Tibial artery (tissue), 4 donors: Measurements from ENCODE around the gene VAC14.

ENCODE experiments used
- DNase-seq, 2 donors: peaks; one replicate each; pipeline ENCODE4 v3.0.0-alpha.2; 2019
- H3K27ac ChIP-seq, 2 donors: fragments of 200-600 bp; sonication (generic) in 1 of 2; 1 replicate in 1 of 2; 2 replicates in 1 of 2; pipeline ENCODE4 v1.5.1; 2018 to 2019; ENCODE audit warnings: mild to moderate bottlenecking in 1 of 2
- H3K27me3 ChIP-seq, 2 donors: fragments of 200-600 bp; sonication (generic) in 1 of 2; one replicate each; pipeline versions ENCODE4 v1.5.1 to v1.6.0; 2016 to 2019
- H3K36me3 ChIP-seq, 3 donors: fragments of 200-600 bp; sonication (generic) in 2 of 3; one replicate each; pipeline ENCODE4 v1.5.1; 2016 to 2019; ENCODE audit warnings: mild to moderate bottlenecking in 2 of 3
- H3K4me1 ChIP-seq, 4 donors: fragments of 200-600 bp; sonication (generic) in 2 of 4; 1 replicate in 3 of 4; 2 replicates in 1 of 4; pipeline ENCODE4 v1.5.1; 2016 to 2019
- H3K4me3 ChIP-seq, 2 donors: fragments of 200-600 bp; sonication (generic) in 1 of 2; 1 replicate in 1 of 2; 2 replicates in 1 of 2; pipeline ENCODE4 v1.5.1; 2018 to 2019; ENCODE audit warnings: mild to moderate bottlenecking in 2 of 2
- H3K9me3 ChIP-seq, 3 donors: fragments of 200-600 bp; sonication (generic) in 1 of 3; one replicate each; pipeline ENCODE4 v1.5.1; 2016 to 2019
- CTCF ChIP-seq, 2 experiments: fragments of 200-600 bp in 1 of 2; fragments of 450-650 bp in 1 of 2; IDR thresholded peaks; one replicate each; pipeline ENCODE4 v1.5.1; 2017 to 2019; ENCODE audit warnings: antibody characterized with exemption in 2 of 2, mild to moderate bottlenecking in 1 of 2, moderate library complexity in 1 of 2
- intact Hi-C: fragments of 100-400 bp; cut with DNase I; formaldehyde crosslinking; loops from one replicate; pipeline ENCODE4 v1.15.0; 2023; ENCODE audit warnings: low total_unique reads

VAC14 gene

GRCh38 chr16:70724146-70725023, 76.6 kb downstream of the VAC14 start:
- no peak for DNase-seq
- H3K27ac ChIP-seq, result peak overlapping the region; percentile 78 to 86
- intact Hi-C loops, result no loop called here
- H3K4me1 ChIP-seq, result peaks cover 0 to 23% (median 18%) of the 10 kb centered on the region in 4 donors
- TF ChIP-seq CTCF (IDR thresholded peaks at IDR 0.05), result no peak
- H3K4me3 ChIP-seq, result no peak overlapping the region
- peaks cover 0 to 35% (median 29%) of the 10 kb centered on the region in 3 donors for H3K36me3 ChIP-seq
- H3K27me3 ChIP-seq, result no peaks in the 10 kb centered on the region
- H3K9me3 ChIP-seq, result no peaks in the 10 kb centered on the region

GRCh38 chr16:70723740-70724145, 77.2 kb downstream of the VAC14 start:
- H3K27me3 ChIP-seq, result no peaks in the 10 kb centered on the region
- H3K27ac ChIP-seq, result no peak overlapping the region
- peaks cover 0 to 23% (median 18%) of the 10 kb centered on the region in 4 donors for H3K4me1 ChIP-seq
- H3K4me3 ChIP-seq, result no peak overlapping the region
- DNase-seq, result no peak
- peaks cover 0 to 31% (median 29%) of the 10 kb centered on the region in 3 donors for H3K36me3 ChIP-seq
- H3K9me3 ChIP-seq, result no peaks in the 10 kb centered on the region
- intact Hi-C loops, result no loop called here
- TF ChIP-seq CTCF (IDR thresholded peaks at IDR 0.05), result no peak

GRCh38 chr16:70721202-70721963, 79.6 kb downstream of the VAC14 start:
- intact Hi-C loops, result no loop called here
- no peak for TF ChIP-seq CTCF (IDR thresholded peaks at IDR 0.05)
- Histone ChIP-seq H3K4me3 (no peak overlapping the region), H3K27ac (no peak overlapping the region), H3K27me3 (no peaks in the 10 kb centered on the region), H3K9me3 (no peaks in the 10 kb centered on the region), H3K36me3 (peaks cover 0 to 25% (median 25%) of the 10 kb centered on the region in 3 donors), H3K4me1 (peaks cover 0 to 23% (median 13%) of the 10 kb centered on the region in 4 donors)
- DNase-seq, result no peak

GRCh38 chr16:70720425-70721201, 80.3 kb downstream of the VAC14 start:
- Histone ChIP-seq H3K27me3 (no peaks in the 10 kb centered on the region), H3K9me3 (no peaks in the 10 kb centered on the region), H3K36me3 (peaks cover 0 to 25% (median 25%) of the 10 kb centered on the region in 3 donors), H3K4me3 (no peak overlapping the region), H3K4me1 (peaks cover 0 to 23% (median 13%) of the 10 kb centered on the region in 4 donors), H3K27ac (no peak overlapping the region)
- intact Hi-C loops, result no loop called here
- TF ChIP-seq CTCF (IDR thresholded peaks at IDR 0.05), result no peak
- no peak for DNase-seq

- no peak for DNase-seq
- no peaks in the 10 kb centered on the region for H3K9me3 ChIP-seq
- H3K36me3 ChIP-seq, result peaks cover 0 to 25% (median 20%) of the 10 kb centered on the region in 3 donors
- TF ChIP-seq CTCF (IDR thresholded peaks at IDR 0.05), result no peak
- H3K4me1 ChIP-seq, result peaks cover 0 to 44% (median 35%) of the 10 kb centered on the region in 4 donors
- H3K4me3 ChIP-seq, result no peak overlapping the region
- no peaks in the 10 kb centered on the region for H3K27me3 ChIP-seq
- intact Hi-C loops, result no loop called here
- peak overlapping the region; percentile 91 to 96 for H3K27ac ChIP-seq
Measured at GRCh38 chr16:70717065-70717464, 83.9 kb downstream of the VAC14 start.
